Measurements from ENCODE around the gene MED28.
"Not testable (repeated sequence)": the region's sequence is repeated elsewhere in the genome, so short reads cannot be mapped to it uniquely, and the experiment has no call there.

Gene MED28

DNA sequence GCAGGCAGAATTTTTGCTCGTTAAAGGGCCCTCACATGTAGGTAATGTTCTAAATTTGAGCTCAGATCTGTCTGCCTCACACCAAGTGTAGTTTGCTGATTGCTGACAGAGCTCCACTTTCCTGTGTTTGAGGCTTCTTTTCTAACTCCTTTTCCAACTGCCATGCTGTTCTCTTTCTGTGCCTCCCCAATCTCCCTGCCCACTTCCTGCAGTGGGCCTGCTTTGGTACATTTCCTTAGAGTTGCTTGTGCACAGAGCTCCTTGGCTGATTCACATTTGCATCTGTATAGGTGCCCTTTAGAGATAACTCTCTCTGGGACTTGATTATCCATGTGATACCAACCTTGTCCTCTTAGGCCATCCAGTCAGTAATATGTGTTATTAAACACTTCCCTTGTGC is 4.5 kb downstream of the MED28 start:
- no peak for DNase-seq (ENCODE audit: low spot score)

DNA sequence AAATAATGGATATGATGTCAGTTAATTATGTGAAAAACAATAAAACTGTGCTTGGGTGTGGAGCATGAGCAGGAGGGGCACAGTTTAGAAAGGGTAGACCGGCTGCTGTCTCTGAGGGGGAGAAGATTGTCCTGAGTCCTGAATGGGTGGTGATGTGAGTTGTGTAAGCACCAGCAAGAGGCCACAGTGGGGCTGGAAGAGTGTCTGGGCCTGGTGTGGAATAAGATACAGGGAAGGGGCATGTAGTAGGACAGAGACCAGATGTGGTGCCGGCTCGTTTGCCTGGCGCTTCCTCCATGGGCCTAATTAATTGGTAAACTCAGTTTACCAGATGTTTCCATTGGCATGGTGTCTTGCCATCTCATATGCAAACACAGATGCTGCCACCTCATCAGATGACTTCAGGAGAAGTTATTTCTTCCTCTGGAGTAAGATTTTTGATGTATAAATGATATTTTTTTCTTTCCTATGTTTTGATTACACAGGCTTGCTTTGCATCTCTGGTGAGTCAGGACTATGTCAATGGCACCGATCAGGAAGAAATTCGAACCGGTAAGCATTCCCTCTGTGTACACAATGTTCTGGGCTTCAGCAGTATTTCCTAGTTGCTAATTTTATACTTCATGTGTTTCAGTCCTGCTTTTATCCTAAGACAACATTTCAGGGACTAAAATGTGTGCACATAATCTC is 5.1 kb downstream of the MED28 start:
- no peak for DNase-seq (ENCODE audit: low spot score)

DNA sequence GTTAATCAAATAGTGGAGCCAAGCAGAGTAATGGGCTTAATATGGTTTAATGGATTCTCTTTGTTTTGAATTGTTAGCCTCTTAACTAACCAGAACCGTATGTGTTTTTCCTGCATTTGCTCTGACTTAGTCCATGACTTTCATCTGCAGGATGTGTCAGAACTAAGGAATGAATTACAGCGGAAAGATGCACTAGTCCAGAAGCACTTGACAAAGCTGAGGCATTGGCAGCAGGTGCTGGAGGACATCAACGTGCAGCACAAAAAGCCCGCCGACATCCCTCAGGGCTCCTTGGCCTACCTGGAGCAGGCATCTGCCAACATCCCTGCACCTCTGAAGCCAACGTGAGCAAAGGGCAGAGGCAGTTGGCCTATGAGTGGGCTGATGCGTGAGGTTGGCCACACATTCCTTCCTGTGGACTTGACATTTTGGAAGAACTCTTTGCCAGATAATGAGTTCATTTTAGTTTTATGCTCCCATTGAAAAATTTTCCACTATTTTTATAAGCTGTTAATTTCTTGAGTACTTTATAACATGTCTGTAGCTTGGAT is 9.1 kb downstream of the MED28 start:
- no peak for DNase-seq (ENCODE audit: low spot score)

DNA sequence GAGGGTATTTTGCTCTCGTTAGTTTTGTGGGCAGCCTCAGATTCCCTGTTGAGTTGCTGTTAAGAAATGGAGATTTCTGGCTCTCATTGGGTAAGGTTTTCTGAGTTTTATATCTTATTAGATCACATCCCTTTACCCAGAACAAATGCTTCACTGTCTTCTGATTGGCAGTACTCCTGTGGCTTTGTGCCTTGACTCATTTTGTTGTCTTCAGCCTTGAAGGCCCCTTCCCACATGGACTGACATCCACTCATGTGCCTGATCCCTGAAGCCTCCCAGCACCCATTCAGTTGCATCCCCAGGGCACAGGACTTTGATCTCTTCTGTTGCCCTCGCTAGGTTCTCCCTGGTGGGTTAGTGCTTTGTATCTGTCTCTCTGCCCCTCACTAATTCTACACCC is 10.4 kb downstream of the MED28 start:
- DNase-seq (ENCODE audit: low spot score): no peak

DNA sequence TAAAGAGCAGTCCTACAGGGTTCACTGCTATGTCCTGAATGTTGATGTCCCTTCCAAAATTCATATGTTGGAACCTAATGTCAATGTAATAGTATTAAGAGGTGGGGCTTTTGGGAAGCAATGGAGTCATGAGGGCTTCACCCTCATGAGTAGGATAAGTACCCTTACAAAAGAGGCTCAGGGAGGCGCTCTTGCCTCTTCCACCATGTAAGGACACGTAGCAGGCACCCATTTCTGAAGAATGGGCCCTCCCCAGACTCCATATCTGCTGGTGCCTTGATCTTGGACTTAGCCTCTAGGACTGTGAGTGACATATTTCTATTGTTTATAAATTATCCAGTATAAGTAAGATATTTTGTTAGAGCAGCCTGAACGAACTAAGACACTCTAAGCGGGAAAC is 15.8 kb downstream of the MED28 start:
- DNase-seq (ENCODE audit: low spot score): no peak

DNA sequence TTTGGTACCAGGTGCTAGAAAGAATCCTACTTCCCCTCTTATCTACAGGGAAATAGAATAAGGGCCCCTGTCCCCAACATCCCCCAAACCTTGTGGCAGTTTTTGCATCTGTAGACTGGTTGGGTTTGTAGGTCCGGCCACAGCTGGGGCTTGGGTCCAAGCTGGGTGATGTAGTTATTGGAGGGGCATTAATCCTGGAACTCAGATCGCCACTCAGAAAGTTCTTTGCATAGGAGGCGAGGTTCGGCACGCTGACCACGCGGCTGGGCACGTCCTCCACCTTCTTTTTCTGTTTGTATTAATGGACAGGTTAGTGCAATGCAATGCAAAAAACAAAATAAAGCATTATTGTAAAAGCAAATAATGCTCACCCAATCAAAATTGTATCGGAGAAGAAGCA is 19.2 kb downstream of the MED28 start:
- DNase-seq (ENCODE audit: low spot score): no peak

DNA sequence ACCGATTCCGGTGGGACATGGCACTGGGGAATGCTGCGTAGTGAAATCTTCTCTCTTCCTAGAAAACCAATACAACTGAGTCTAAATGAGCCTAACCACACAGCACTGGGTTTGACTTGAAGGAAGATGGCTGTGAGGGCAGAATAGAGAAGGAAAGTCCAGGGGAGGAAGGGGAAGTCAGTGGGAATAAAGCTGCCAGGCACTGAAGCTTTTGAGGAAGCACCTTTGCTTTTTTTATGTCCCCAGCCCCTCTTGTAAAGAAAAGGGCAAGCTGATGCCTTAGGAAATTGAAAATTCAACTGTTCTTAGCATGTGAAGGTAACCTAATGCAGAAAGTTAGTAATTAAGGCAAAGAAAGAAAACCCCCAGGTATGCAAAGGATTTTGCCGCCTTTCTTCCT is 20.6 kb downstream of the MED28 start:
- DNase-seq (ENCODE audit: low spot score): no peak

DNA sequence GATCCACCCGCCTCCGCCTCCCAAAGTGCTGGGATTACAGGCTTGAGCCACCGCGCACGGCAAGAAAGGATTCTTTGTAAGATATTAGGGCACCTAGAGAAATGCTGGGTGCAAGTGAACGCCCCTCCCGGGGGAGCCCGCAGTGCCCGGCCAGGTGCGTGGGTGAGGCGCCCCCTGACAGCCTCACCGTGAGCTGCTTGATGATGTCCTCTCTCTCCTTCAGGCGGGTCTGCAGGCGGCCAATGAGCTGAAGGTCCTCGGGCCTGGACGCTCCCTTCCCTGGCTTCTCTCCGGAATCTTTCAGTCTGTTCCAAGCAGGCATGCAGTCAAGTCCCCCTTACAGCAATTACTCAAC is 21.9 kb downstream of the MED28 start:
- DNase-seq (ENCODE audit: low spot score): no peak

DNA sequence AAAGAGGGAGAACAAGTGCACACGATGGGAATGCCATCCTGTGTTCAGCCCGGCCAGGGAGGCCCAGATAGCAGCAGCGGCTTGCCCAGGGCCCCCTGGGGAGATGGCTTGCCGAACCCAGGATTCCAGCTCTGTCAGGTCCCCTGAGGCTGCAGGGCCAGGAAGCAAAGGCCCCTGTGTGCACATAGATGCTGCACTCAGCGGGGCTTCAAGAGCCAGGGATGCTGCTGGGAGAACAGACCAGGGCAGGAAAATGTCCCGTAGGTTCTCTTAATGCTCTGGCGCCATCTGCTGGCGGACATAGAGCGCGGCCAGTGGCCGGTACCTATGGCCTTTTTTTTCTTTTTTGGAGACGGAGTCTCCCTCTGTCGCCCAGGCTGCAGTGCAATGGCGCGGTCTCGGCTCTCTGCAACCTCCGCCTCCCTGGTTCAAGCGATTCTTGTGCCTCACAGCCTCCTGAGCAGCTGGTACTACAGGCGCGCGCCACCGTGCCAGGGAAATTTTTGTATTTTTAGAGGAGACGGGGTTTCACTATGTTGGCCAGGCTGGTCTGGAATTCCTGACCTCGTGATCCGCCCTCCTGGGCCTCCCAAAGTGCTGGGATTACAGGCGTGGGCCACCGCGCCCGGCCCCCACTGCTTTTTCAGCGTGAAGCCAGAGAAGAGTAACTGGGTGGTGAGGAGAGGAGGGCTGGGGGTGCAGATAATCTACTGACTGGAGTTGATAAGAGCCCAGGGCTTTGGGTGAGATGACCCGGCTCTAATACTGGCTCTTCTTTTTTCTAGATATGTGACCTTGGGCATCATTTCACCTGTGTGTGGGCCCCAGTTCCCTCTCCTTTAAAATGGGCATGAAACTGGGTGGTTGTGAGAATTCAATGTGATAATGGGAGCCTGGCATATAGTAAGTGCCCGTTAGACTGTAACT is 22.5 kb downstream of the MED28 start:
- peak; percentile 78 for DNase-seq (ENCODE audit: low spot score)

DNA sequence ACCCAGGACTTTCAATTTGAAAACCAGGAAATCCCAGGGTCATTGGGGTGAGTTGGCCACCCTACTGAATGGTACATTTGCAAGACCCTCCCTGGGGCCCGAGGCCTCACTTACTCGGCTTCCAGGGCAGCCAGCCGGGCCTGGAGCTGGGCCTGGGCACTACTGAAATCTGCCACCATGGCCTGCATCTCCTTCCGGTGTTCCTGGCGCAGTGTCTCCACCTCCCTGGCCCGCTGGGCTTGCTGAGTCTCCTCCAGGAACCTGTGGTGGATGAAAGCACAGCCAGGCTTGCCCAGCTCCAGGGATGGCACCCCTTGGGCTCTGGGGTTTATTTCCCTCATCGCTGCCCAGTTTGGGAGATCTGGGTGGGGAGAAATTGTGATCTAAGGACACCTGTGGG is 24.7 kb downstream of the MED28 start:
- no peak for DNase-seq (ENCODE audit: low spot score)

DNA sequence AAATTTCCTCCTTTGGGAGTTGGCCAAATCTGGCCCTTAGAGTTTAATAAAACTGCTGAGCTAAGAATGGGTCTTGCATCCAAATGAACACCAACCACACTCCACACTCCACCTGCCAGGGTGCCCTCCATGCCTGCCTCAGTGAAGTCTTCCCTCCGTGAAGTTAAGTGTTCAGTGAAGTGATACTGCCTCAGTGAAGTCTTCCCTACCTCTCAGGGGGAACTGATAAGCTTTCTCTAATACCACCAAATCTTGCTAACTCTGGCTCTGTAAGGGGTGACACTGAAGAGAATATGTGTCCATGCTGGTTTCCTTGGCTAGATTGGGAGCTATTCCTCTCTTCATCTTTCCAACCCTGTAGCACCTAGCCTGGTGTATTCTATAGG is 27.9 kb downstream of the MED28 start:
- no peak for DNase-seq (ENCODE audit: low spot score)

DNA sequence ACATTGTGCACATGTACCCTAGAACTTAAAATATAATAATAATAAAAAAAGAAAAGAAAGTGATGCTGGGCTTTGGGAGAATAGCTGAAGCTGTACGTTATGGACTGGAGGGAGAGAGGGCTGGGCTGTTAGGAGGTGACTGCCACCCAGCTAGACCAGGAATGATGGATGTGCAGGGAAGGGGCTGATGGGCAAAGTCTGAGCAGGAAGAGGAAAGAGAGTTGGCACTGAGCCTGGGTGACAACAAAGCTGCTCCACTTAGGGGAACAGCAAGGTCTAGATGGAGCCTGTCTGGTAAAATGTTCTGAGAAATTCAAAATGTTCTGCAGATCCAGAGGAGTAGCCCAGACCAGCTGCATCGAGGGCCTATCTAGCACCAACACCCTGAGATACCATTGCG is 32.3 kb downstream of the MED28 start:
- no peak for DNase-seq (ENCODE audit: low spot score)

DNA sequence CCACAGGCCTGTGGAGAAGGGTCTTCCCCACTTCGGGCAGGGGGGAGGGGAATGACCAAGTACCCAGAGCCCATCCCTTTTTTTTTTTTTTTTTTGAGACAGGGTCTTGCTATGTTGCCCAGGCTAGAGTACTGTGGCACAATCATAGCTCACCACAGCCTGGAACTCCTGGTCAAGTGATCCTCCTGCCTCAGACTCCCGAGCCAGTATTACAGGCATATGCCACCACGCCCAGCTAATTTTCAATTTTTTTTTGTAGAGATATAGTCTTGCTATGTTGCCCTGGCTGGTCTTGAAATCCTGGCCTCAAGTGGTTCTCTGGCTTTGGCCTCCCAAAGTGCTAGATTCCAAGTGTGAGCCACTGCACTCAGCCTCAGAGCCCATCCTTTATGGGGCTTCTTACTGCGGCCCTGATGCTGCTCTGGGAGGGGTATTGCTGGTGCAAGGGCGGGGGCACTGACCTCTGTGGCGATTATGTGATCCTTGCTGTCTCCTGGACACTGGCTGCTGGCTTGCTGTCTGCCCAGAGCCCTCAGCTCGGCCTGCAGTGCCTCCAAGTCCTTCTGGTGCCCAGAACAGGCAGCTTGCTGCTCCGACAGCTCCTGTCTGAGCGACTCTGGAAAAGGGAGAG is 32.9 kb downstream of the MED28 start:
- no peak for DNase-seq (ENCODE audit: low spot score)

DNA sequence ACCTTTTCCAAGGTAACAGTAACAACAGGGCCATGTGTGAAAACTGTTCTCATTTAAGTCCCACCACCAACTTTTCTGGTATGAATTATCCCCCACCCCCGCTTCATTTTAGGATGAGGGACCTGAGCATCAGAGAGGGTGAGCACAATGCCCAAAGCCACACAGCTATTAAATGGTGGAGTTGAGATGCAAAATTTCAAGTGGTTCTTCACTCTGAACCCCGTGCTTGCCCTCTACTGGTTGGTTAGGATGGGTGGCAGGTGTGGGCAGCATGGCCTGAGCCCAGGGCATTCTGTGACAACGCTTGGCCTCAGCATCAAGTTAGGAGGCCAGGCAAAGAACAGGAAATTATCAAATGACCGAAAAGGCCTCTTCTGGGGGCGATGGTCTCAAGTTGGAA is 33.5 kb downstream of the MED28 start:
- no peak for DNase-seq (ENCODE audit: low spot score)

DNA sequence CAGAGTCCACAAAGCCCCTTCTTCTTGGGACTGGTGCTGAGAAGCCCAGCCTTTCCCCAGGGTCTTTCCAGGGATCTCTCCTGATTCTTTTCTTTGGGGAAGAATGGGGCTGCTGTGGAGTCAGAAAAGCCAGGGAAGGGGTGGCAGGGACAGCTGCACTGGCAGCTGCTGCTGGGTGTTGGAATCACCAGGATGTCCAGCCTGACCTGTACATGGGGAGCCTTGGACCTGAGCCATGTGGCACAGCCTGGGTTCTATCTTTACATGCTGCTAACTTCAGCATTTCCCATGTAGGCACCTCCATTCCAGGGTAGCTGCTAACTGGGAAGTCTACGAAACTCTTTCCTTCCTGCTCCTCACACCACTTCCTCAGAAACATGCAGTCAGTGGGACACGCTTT is 36.0 kb downstream of the MED28 start:
- no peak for DNase-seq (ENCODE audit: low spot score)

DNA sequence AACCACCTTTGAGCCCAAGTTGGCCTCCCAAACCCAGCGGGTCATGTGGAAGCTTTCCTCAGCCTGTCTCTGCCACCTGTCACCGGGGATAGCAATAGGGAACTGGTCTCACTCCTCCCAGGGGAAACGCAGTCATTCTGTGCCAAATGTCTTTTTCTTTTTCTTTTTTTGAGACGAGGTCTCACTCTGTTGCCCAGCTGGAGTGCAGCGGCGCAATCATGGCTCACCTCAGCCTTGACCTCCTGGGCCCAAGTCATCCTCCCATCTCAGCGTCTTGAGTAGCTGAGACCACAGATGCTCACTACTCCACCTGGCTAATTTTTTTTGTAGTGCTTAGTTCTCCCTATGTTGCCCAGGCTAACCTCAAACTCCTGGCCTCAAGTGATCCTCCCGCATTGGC is 40.3 kb downstream of the MED28 start:
- DNase-seq (ENCODE audit: low spot score): no peak

DNA sequence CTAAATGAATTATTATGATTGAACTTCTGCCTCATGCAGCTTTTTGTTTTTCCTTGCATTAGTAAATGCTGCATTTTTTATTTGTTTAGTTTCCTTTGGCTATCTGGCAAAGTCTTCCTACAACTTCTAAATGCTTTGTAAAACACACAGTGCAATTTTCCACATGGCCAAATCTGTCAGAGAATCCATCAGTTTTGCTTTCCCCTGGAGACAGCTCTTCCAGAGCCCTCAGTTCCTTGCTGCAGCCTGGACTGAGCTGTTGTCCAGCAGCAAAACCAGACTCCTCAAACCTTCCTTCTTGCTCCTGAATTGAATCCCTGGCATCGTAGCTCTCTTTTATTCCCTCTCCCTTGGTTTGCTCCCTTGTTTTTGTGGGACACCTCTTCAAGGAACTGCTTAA is 42.6 kb downstream of the MED28 start:
- no peak for DNase-seq (ENCODE audit: low spot score)

DNA sequence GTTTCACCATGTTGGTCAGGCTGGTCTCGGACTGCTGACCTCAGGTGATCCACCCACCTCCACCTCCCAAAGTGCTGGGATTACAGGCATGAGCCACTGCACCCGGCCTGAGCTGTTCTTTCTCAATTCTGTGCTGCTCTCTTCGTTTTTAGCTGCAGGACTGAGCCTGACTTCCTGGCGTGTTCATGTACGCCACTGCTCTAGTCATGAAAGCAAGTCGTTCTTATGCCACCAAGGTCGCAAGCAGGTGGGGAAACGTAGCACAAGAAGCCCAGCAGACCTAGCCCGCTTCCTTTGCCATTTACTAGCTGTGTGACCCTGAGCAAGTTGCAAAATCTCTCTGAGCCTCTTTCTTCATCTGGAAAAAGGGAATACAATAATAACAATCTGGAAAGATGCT is 43.4 kb downstream of the MED28 start:
- DNase-seq (ENCODE audit: low spot score): no peak

DNA sequence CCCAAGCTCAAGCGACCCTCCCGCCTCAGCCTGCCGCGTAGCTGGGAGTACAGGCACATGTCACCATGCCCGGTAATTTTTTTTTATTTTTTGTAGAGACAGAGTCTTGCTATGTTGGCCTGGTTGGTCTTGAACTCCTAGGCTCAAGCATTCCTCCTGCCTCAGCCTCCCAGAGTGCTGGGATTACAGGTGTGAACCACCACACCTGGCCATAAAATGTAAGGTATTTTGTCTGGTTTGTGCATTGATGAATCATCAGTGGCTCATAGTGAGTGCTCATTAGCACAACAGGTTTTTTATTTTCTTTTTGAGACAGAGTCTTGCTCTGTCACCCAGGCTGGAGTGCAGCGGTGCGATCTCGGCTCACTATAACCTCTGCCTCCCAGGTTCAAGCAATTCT is 44.8 kb downstream of the MED28 start:
- not testable (repeated sequence) for DNase-seq (ENCODE audit: low spot score)

DNA sequence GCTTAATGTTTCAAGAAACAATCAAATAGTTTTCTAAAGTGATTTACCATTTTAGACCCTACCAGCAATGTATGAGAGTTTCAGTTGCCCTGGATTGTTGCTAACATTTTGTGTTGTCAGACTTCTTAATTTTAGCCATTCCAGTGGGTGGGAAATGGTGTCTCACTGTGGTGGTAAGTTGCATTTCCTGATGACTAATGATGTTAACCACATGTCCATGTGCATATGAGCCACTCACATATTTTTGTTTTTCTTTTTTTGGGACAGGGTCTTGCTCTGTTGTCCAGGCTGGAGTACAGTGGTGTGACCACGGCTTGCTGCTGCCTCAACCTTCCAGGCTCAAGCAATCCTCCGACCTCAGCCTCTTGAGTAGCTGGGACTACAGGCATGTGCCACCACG is 48.3 kb downstream of the MED28 start:
- DNase-seq (ENCODE audit: low spot score): no peak

DNA sequence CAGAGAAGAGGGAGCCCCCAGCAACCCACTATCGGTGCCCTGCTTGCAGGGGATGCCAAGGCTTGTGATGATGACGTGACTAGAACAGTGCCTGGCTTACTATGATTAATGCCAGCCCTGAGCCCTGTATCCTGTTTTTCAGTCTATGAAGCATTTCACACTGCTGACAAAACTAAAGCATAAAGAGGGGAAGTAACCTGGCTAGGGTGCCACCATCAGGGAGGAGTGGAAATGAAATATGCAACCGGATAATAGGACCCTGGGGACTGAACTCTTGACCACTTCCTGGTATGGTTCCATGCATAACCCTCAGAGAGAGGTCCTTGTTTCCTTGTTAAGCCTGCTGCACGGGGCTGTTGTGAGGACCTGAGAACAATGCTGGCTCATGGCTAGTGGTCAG is 50.3 kb downstream of the MED28 start:
- peak; percentile 58 for DNase-seq (ENCODE audit: low spot score)

DNA sequence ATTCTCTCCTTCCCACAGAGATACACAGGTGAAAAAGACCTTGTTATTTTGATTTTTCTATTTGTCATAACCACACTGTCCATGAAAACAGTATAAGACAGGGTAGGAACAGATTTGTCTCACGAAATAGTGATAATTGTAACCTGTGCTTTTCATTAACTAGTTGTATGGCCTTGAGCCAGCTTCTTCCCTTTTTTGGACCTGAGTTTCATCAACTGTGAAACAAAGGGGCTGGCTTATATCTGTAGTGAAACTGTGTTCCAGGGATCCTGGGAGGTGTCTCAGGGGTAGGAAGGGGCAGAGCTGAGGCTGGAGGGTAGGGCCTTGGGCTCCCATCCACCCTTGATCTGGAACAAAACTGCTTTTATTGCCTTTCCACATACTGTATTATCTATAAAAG is 50.9 kb downstream of the MED28 start:
- no peak for DNase-seq (ENCODE audit: low spot score)

DNA sequence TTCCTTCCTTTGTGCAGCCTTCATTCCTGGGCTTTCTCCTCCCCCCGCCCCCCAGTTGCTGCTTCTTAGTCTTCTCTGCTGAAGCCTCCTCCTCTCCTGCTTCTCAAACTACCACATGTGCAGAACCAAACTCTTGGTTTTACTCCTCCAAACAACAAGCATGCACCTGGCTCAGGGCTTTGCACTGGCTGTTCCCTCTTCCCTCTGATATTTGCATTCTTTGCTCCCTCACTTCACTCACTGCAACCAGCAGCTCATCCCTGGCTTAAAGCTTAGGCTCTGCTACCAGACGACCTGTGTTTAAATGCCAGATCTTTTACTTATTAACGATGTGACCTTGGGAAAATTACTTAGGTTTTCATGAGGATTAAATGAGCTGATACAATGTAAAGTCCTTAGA is 51.4 kb downstream of the MED28 start:
- no peak for DNase-seq (ENCODE audit: low spot score)

Data from germinal center (tissue), 1 donor.